Neuronal stem cell (in vitro differentiated cells): ENCODE data around the gene CEP55.

Experiments
- DNase-seq: peaks from one replicate; pipeline ENCODE4 v3.0.0-alpha.2; 2013; ENCODE audit warnings: low spot score
- H2AFZ ChIP-seq: one replicate; pipeline ENCODE4 v1.6.1; 2013; ENCODE audit warnings: mild to moderate bottlenecking, low read length, inconsistent platforms
- H2AK5ac ChIP-seq: 2 replicates; pipeline ENCODE4 v1.6.1; 2013; ENCODE audit warnings: low read depth, mild to moderate bottlenecking, inconsistent platforms, low read length, moderate library complexity, mixed read lengths
- H2BK120ac ChIP-seq: 2 replicates; pipeline ENCODE4 v1.6.1; 2013; ENCODE audit warnings: low read depth, mild to moderate bottlenecking, inconsistent platforms, low read length, moderate library complexity, mixed read lengths
- H2BK12ac ChIP-seq: one replicate; pipeline ENCODE4 v1.6.1; 2013; ENCODE audit warnings: low read length, inconsistent platforms
- H2BK15ac ChIP-seq: 2 replicates; pipeline ENCODE4 v1.6.1; 2013; ENCODE audit warnings: mild to moderate bottlenecking, low read length, inconsistent platforms, mixed read lengths
- H2BK5ac ChIP-seq: one replicate; pipeline ENCODE4 v1.6.1; 2013; ENCODE audit warnings: inconsistent platforms, mild to moderate bottlenecking, low read length, moderate library complexity
- H3K14ac ChIP-seq: one replicate; pipeline ENCODE4 v1.6.1; 2013; ENCODE audit warnings: low read length, inconsistent platforms
- H3K18ac ChIP-seq: 2 replicates; pipeline ENCODE4 v1.6.1; 2013; ENCODE audit warnings: low read length, inconsistent platforms
- H3K23ac ChIP-seq: 2 replicates; pipeline ENCODE4 v1.6.1; 2013; ENCODE audit warnings: low read depth, mild to moderate bottlenecking, mixed read lengths, low read length, inconsistent platforms; ENCODE audit not compliant: poor library complexity
- H3K27ac ChIP-seq: replicated peaks from 3 replicates; pipeline ENCODE4 v1.5.1; 2013; ENCODE audit warnings: low read length, inconsistent platforms
- H3K27me3 ChIP-seq, 3 experiments: 2 replicates each; pipeline ENCODE4 v1.6.1; 2013; ENCODE audit warnings: low read length in 3 of 3, mild to moderate bottlenecking in 2 of 3, inconsistent platforms in 1 of 3, low read depth in 1 of 3, mixed read lengths in 1 of 3, moderate library complexity in 1 of 3; ENCODE audit not compliant: control insufficient read depth in 3 of 3, insufficient read depth in 3 of 3
- H3K36me3 ChIP-seq, 2 donors: replicated peaks in 1 of 2; 2 replicates each; pipeline ENCODE4 v1.6.1; 2013; ENCODE audit warnings: low read length in 2 of 2; ENCODE audit not compliant: control insufficient read depth in 2 of 2, insufficient read depth in 2 of 2
- H3K4ac ChIP-seq: 2 replicates; pipeline ENCODE4 v1.6.1; 2013; ENCODE audit warnings: inconsistent platforms, mild to moderate bottlenecking, low read length, moderate library complexity
- H3K4me1 ChIP-seq, 2 donors: 1 replicate in 1 of 2; 2 replicates in 1 of 2; pipeline ENCODE4 v1.6.1; 2013; ENCODE audit warnings: low read length in 2 of 2, low read depth in 1 of 2; ENCODE audit not compliant: control insufficient read depth in 2 of 2, insufficient read depth in 1 of 2
- H3K4me2 ChIP-seq: one replicate; pipeline ENCODE4 v1.6.1; 2013; ENCODE audit warnings: mild to moderate bottlenecking, low read length, inconsistent platforms; ENCODE audit not compliant: insufficient read depth, poor library complexity, severe bottlenecking
- H3K4me3 ChIP-seq, 2 donors: 2 replicates each; pipeline ENCODE4 v1.5.1; 2013; ENCODE audit warnings: low read length in 2 of 2, mild to moderate bottlenecking in 2 of 2, inconsistent platforms in 1 of 2, moderate library complexity in 1 of 2
- H3K79me1 ChIP-seq: one replicate; pipeline ENCODE4 v1.6.1; 2013; ENCODE audit warnings: low read depth, mild to moderate bottlenecking, inconsistent platforms, low read length, moderate library complexity
- H3K9ac ChIP-seq: one replicate; pipeline ENCODE4 v1.6.1; 2013; ENCODE audit warnings: mild to moderate bottlenecking, low read depth, low read length, inconsistent platforms; ENCODE audit not compliant: poor library complexity
- H3K9me3 ChIP-seq, 2 donors: replicated peaks in 1 of 2; 2 replicates each; pipeline versions ENCODE3 to v1.6.1; 2013; ENCODE audit warnings: low read length in 2 of 2, mild to moderate bottlenecking in 2 of 2, inconsistent platforms in 1 of 2, low read depth in 1 of 2, mixed read lengths in 1 of 2, moderate library complexity in 1 of 2; ENCODE audit not compliant: control insufficient read depth in 2 of 2, insufficient read depth in 1 of 2
- H4K8ac ChIP-seq: one replicate; pipeline ENCODE4 v1.6.1; 2013; ENCODE audit warnings: low read depth, mild to moderate bottlenecking, inconsistent platforms, low read length, moderate library complexity
- H4K91ac ChIP-seq: one replicate; pipeline ENCODE4 v1.6.1; 2013; ENCODE audit warnings: low read length, low read depth, mild to moderate bottlenecking, inconsistent platforms; ENCODE audit not compliant: poor library complexity
- WGBS, 2 donors: extraction: QIAGEN DNeasy Blood & Tissue Kit; methylation state at CpG; one replicate each; pipeline ENCODE4 v1.1.7; 2013; ENCODE audit warnings: missing lambda C conversion rate in 2 of 2, mixed read lengths in 1 of 2; ENCODE audit not compliant: insufficient read length in 2 of 2, insufficient replicate concordance in 1 of 2; ENCODE audit errors: extremely low coverage in 2 of 2; 5-methylcytosine and 5-hydroxymethylcytosine counted together

CEP55 gene

DNA sequence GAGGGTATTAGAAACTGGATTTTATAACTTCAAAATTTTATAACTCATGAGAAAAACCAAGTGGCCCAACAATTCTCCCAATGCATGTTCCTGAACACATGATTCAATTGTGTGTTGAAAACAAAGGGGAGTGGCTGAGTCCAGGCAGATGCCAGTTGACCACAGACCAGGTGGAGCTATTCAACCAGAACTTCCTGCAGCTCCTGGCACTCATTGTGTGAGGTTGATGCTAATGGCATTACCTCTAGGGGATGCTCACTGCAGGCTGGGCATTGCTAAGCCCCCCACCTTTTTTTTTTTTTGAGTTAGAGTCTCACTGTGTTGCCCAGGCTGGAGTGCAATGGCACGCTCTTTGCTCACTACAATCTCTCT is 34.6 kb upstream of the CEP55 start:
- no peak overlapping the region for H3K27ac ChIP-seq
- no peak overlapping the region for H3K4me3 ChIP-seq
- no peak overlapping the region for H3K4me2 ChIP-seq
- H2BK15ac ChIP-seq, result no peak overlapping the region
- no peaks in the 10 kb centered on the region for H3K36me3 ChIP-seq
- no peak for DNase-seq
- H3K27me3 ChIP-seq, result no peaks in the 10 kb centered on the region
- no peak overlapping the region for H2AFZ ChIP-seq
- no peak overlapping the region for H3K4ac ChIP-seq
- no peak overlapping the region for H4K8ac ChIP-seq
- no peaks in the 10 kb centered on the region for H3K79me1 ChIP-seq
- H3K14ac ChIP-seq, result no peak overlapping the region
- H4K91ac ChIP-seq, result no peak overlapping the region
- no peak overlapping the region for H2BK12ac ChIP-seq
- no peak overlapping the region for H2AK5ac ChIP-seq
- no peak overlapping the region for H3K23ac ChIP-seq
- no peak overlapping the region for H2BK120ac ChIP-seq
- peaks cover 14 to 15% of the 10 kb centered on the region in 2 donors for H3K4me1 ChIP-seq
- WGBS, 2 donors, result no CpG with 5 or more reads among the region's 1 CpG
- H3K9me3 ChIP-seq, result no peaks in the 10 kb centered on the region
- H3K9ac ChIP-seq, result no peak overlapping the region
- no peak overlapping the region for H3K18ac ChIP-seq
- no peak overlapping the region for H2BK5ac ChIP-seq

GRCh38 chr10:93462371-93462770 is 34.0 kb upstream of the CEP55 start:
- Histone ChIP-seq H2BK12ac (no peak overlapping the region), H4K8ac (no peak overlapping the region), H3K4ac (no peak overlapping the region), H3K27me3 (no peaks in the 10 kb centered on the region), H3K9ac (no peak overlapping the region), H3K9me3 (no peaks in the 10 kb centered on the region), H2BK120ac (no peak overlapping the region), H2BK5ac (no peak overlapping the region), H4K91ac (no peak overlapping the region), H2BK15ac (no peak overlapping the region), H3K4me3 (no peak overlapping the region), H3K23ac (no peak overlapping the region), H3K36me3 (no peaks in the 10 kb centered on the region), H2AK5ac (no peak overlapping the region), H3K4me1 (peaks cover 14 to 15% of the 10 kb centered on the region in 2 donors), H2AFZ (no peak overlapping the region), H3K4me2 (no peak overlapping the region), H3K18ac (no peak overlapping the region), H3K79me1 (no peaks in the 10 kb centered on the region), H3K27ac (no peak overlapping the region), H3K14ac (no peak overlapping the region)
- no CpG with 5 or more reads among the region's 2 CpGs for WGBS, 2 donors
- no peak for DNase-seq

- no CpG with 5 or more reads among the region's 9 CpGs for WGBS, 2 donors
- no peak overlapping the region for H3K4me3 ChIP-seq
- H2AK5ac ChIP-seq, result no peak overlapping the region
- no peak for DNase-seq
- no peak overlapping the region for H2BK15ac ChIP-seq
- no peak overlapping the region for H4K8ac ChIP-seq
- H3K4ac ChIP-seq, result no peak overlapping the region
- no peak overlapping the region for H4K91ac ChIP-seq
- H3K36me3 ChIP-seq, result no peaks in the 10 kb centered on the region
- no peak overlapping the region for H3K18ac ChIP-seq
- no peak overlapping the region for H3K9ac ChIP-seq
- H2BK12ac ChIP-seq, result no peak overlapping the region
- H3K14ac ChIP-seq, result no peak overlapping the region
- H3K4me1 ChIP-seq, result peaks cover 14 to 15% of the 10 kb centered on the region in 2 donors
- no peak overlapping the region for H3K4me2 ChIP-seq
- H3K9me3 ChIP-seq, result no peaks in the 10 kb centered on the region
- no peak overlapping the region for H2AFZ ChIP-seq
- no peaks in the 10 kb centered on the region for H3K79me1 ChIP-seq
- no peak overlapping the region for H2BK5ac ChIP-seq
- H3K27ac ChIP-seq, result no peak overlapping the region
- no peaks in the 10 kb centered on the region for H3K27me3 ChIP-seq
- no peak overlapping the region for H2BK120ac ChIP-seq
- H3K23ac ChIP-seq, result no peak overlapping the region
Measured at GRCh38 chr10:93462881-93463280, 33.5 kb upstream of the CEP55 start.

- Histone ChIP-seq H3K27me3 (no peaks in the 10 kb centered on the region), H3K4me1 (peaks cover 11 to 13% of the 10 kb centered on the region in 2 donors), H3K4me3 (no peak overlapping the region), H3K4ac (no peak overlapping the region), H3K27ac (no peak overlapping the region), H3K9ac (no peak overlapping the region), H3K4me2 (no peak overlapping the region), H4K91ac (no peak overlapping the region), H2BK5ac (no peak overlapping the region), H4K8ac (no peak overlapping the region), H2AK5ac (no peak overlapping the region), H3K18ac (no peak overlapping the region), H3K9me3 (no peaks in the 10 kb centered on the region), H3K36me3 (no peaks in the 10 kb centered on the region), H2BK12ac (no peak overlapping the region), H2BK15ac (no peak overlapping the region), H2BK120ac (no peak overlapping the region), H3K79me1 (no peaks in the 10 kb centered on the region), H2AFZ (no peak overlapping the region), H3K23ac (no peak overlapping the region), H3K14ac (no peak overlapping the region)
- no CpG with 5 or more reads among the region's 6 CpGs for WGBS, 2 donors
- DNase-seq, result no peak
Measured at GRCh38 chr10:93463723-93464476, 32.5 kb upstream of the CEP55 start.
